CD4-positive, alpha-beta T cell treated with Interleukin-6 at 100 ng/mL for 8 hours (primary cell): ENCODE measurements around the gene SAMD4B.
A peak's percentile ranks its signal among the peaks of the same experiment; 100 is the strongest.
"Not testable (repeated sequence)": the region's sequence is repeated elsewhere in the genome, so short reads cannot be mapped to it uniquely, and the experiment has no call there.

Experiments
- DNase-seq: peaks from one replicate; pipeline ENCODE4 v3.0.0-alpha.2; 2020; ENCODE audit warnings: mixed read lengths, low spot score

SAMD4B gene

GRCh38 chr19:39341719-39342604 lies at the start of gene SAMD4B:
TSS of gene SAMD4B (plus strand) at chr19:39342421. CDS start at chr19:39356894, 14,473 bp downstream.
- peak; percentile 100 for DNase-seq

- no peak for DNase-seq
Measured at GRCh38 chr19:39293394-39293793, 48.8 kb upstream of the SAMD4B start.

GRCh38 chr19:39296055-39296645 lies 46.1 kb upstream of the SAMD4B start, which contains the start of gene IFNL1:
TSS of gene IFNL1 (plus strand) at chr19:39296407. CDS start at chr19:39296422, 15 bp downstream.
- no peak for DNase-seq

GRCh38 chr19:39296906-39297305 lies 45.3 kb upstream of the SAMD4B start:
- DNase-seq, result no peak

GRCh38 chr19:39297931-39298634 lies 44.1 kb upstream of the SAMD4B start:
- DNase-seq, result peak; percentile 64

GRCh38 chr19:39299404-39299803 lies 42.8 kb upstream of the SAMD4B start:
- DNase-seq, result peak; percentile 24

GRCh38 chr19:39299832-39300231 lies 42.4 kb upstream of the SAMD4B start:
- no peak for DNase-seq

GRCh38 chr19:39301021-39301420 lies 41.2 kb upstream of the SAMD4B start:
- DNase-seq, result no peak

GRCh38 chr19:39301562-39301961 lies 40.7 kb upstream of the SAMD4B start:
- DNase-seq, result no peak

- no peak for DNase-seq
Measured at GRCh38 chr19:39303373-39304184, 38.6 kb upstream of the SAMD4B start.

GRCh38 chr19:39304185-39304513 lies 38.1 kb upstream of the SAMD4B start:
- no peak for DNase-seq

- no peak for DNase-seq
Measured at GRCh38 chr19:39304701-39305571, 37.3 kb upstream of the SAMD4B start.

GRCh38 chr19:39306075-39306474 lies 36.1 kb upstream of the SAMD4B start:
- no peak for DNase-seq

GRCh38 chr19:39307046-39307821 lies 35.0 kb upstream of the SAMD4B start:
- DNase-seq, result no peak

GRCh38 chr19:39307822-39308530 lies 34.2 kb upstream of the SAMD4B start:
- no peak for DNase-seq

GRCh38 chr19:39308531-39309304 lies 33.5 kb upstream of the SAMD4B start:
- DNase-seq, result no peak

GRCh38 chr19:39309305-39309670 lies 32.9 kb upstream of the SAMD4B start:
- not testable (repeated sequence) for DNase-seq

GRCh38 chr19:39310558-39311311 lies 31.5 kb upstream of the SAMD4B start:
- DNase-seq, result no peak
